HepG2 (cell line): ENCODE results near the gene PAXIP1. TPM values are rescaled to one million over a fixed set of nuclear protein-coding genes. Genes with fewer than 3 reads are reported as not detected.

ENCODE experiments used
- MED8 ChIP-seq: sonication (generic); formaldehyde crosslinking; IDR thresholded peaks from 2 replicates; pipeline ENCODE4 v1.8.1; 2023; ENCODE audit warnings: mild to moderate bottlenecking, missing genetic modification reagents; ENCODE audit not compliant: insufficient replicate concordance
- SIX4 ChIP-seq: sonication (generic); formaldehyde crosslinking; IDR thresholded peaks from 2 replicates; pipeline ENCODE4 v1.4.0; 2020; ENCODE audit warnings: missing genetic modification reagents
- SRSF4 ChIP-seq: fragments of 200-400 bp; formaldehyde crosslinking; IDR thresholded peaks from one replicate; pipeline ENCODE4 v1.6.1; 2018; ENCODE audit warnings: mild to moderate bottlenecking, low read depth, low read length, moderate library complexity; ENCODE audit not compliant: poor library complexity, severe bottlenecking
- XBP1 ChIP-seq: sonication (generic); formaldehyde crosslinking; IDR thresholded peaks from 2 replicates; pipeline ENCODE4 v1.5.0; 2020; ENCODE audit warnings: missing genetic modification reagents
- ZNF432 ChIP-seq: sonication (generic); formaldehyde crosslinking; IDR thresholded peaks from 2 replicates; pipeline ENCODE4 v1.5.0; 2020; ENCODE audit warnings: missing genetic modification reagents, mild to moderate bottlenecking, borderline replicate concordance
- ZSCAN30 ChIP-seq: sonication (generic); formaldehyde crosslinking; IDR thresholded peaks from 2 replicates; pipeline ENCODE4 v1.5.0; 2020; ENCODE audit warnings: mild to moderate bottlenecking, missing genetic modification reagents
- polyA plus RNA-seq, 8 experiments: library from polyadenylated mRNA; depleted of rRNA in 3 of 8; stranded (reverse) in 7 of 8; unstranded in 1 of 8; fragments of >200 nt; fragmentation: Illumina TruSeq in 4 of 8; extraction: Trizol in 4 of 8; gene quantifications; 2 replicates each; pipeline versions ENCODE4 v1.2.1 to v1.2.3, GENCODE V29; 2011 to 2016; ENCODE audit warnings: low read depth in 4 of 8, missing spikeins in 1 of 8, mixed read lengths in 1 of 8; ENCODE audit not compliant: insufficient read depth in 1 of 8
- total RNA-seq, 5 experiments: library from RNA; depleted of rRNA; stranded (reverse); fragments of >200 nt; fragmentation: Illumina TruSeq; extraction: Trizol; gene quantifications; 2 replicates each; pipeline ENCODE4 v1.2.3, GENCODE V29; 2016; ENCODE audit warnings: low read depth in 1 of 5
- TF ChIP-seq, protein P1 (sequence below): sonication (generic); formaldehyde crosslinking; IDR thresholded peaks from 2 replicates; pipeline ENCODE4 v1.9.0; 2021; ENCODE audit warnings: mild to moderate bottlenecking, missing genetic modification reagents
- TF ChIP-seq, protein P2 (sequence below): sonication (generic); formaldehyde crosslinking; conservative IDR thresholded peaks from 2 replicates; pipeline ENCODE4 v1.4.0; 2020; ENCODE audit warnings: missing genetic modification reagents
- TF ChIP-seq, protein P3 (sequence below): sonication (generic); formaldehyde crosslinking; IDR thresholded peaks from 2 replicates; pipeline ENCODE4 v1.4.0; 2020; ENCODE audit warnings: missing genetic modification reagents
- TF ChIP-seq, protein P4 (sequence below): sonication (generic); formaldehyde crosslinking; IDR thresholded peaks from 2 replicates; pipeline ENCODE4 v1.4.0; 2020; ENCODE audit warnings: missing genetic modification reagents

PAXIP1 gene
- total and polyA plus RNA-seq, 2 of the 13 experiments (the other 11 are each of a cell fraction or from before 2014, with no cell fraction given), result 11.6 to 16.2 TPM

DNA sequence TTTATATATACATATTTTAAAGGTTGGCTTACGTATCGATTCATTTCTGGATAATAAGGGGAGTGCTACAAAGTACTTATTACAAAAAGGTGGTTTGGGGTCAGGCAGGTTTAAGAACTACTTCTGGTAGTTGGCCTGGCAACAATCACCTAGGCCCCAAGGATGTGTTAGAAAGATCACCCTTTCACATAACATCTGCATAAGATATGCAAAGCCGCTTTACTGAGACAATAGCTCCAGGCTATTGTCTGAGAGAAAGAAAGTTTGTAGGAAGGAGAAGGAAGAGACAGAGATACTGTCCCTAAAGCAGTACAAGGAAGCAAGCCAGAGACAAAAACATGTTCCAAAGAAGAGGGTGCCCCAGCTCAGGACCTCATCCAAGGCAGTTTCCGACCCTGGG is 6.2 kb downstream of the PAXIP1 start (continued):
- TF ChIP-seq, protein P1, sequence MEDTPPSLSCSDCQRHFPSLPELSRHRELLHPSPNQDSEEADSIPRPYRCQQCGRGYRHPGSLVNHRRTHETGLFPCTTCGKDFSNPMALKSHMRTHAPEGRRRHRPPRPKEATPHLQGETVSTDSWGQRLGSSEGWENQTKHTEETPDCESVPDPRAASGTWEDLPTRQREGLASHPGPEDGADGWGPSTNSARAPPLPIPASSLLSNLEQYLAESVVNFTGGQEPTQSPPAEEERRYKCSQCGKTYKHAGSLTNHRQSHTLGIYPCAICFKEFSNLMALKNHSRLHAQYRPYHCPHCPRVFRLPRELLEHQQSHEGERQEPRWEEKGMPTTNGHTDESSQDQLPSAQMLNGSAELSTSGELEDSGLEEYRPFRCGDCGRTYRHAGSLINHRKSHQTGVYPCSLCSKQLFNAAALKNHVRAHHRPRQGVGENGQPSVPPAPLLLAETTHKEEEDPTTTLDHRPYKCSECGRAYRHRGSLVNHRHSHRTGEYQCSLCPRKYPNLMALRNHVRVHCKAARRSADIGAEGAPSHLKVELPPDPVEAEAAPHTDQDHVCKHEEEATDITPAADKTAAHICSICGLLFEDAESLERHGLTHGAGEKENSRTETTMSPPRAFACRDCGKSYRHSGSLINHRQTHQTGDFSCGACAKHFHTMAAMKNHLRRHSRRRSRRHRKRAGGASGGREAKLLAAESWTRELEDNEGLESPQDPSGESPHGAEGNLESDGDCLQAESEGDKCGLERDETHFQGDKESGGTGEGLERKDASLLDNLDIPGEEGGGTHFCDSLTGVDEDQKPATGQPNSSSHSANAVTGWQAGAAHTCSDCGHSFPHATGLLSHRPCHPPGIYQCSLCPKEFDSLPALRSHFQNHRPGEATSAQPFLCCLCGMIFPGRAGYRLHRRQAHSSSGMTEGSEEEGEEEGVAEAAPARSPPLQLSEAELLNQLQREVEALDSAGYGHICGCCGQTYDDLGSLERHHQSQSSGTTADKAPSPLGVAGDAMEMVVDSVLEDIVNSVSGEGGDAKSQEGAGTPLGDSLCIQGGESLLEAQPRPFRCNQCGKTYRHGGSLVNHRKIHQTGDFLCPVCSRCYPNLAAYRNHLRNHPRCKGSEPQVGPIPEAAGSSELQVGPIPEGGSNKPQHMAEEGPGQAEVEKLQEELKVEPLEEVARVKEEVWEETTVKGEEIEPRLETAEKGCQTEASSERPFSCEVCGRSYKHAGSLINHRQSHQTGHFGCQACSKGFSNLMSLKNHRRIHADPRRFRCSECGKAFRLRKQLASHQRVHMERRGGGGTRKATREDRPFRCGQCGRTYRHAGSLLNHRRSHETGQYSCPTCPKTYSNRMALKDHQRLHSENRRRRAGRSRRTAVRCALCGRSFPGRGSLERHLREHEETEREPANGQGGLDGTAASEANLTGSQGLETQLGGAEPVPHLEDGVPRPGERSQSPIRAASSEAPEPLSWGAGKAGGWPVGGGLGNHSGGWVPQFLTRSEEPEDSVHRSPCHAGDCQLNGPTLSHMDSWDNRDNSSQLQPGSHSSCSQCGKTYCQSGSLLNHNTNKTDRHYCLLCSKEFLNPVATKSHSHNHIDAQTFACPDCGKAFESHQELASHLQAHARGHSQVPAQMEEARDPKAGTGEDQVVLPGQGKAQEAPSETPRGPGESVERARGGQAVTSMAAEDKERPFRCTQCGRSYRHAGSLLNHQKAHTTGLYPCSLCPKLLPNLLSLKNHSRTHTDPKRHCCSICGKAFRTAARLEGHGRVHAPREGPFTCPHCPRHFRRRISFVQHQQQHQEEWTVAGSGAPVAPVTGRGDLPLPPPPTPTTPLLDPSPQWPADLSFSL (CRISPR knock-in tag), result no peak
- TF ChIP-seq XBP1 (CRISPR knock-in tag) (no peak), ZNF432 (no peak), SRSF4 (no peak), SIX4 (CRISPR knock-in tag) (no peak), MED8 (CRISPR knock-in tag) (no peak), ZSCAN30 (CRISPR knock-in tag) (no peak)
- TF ChIP-seq, protein P2, sequence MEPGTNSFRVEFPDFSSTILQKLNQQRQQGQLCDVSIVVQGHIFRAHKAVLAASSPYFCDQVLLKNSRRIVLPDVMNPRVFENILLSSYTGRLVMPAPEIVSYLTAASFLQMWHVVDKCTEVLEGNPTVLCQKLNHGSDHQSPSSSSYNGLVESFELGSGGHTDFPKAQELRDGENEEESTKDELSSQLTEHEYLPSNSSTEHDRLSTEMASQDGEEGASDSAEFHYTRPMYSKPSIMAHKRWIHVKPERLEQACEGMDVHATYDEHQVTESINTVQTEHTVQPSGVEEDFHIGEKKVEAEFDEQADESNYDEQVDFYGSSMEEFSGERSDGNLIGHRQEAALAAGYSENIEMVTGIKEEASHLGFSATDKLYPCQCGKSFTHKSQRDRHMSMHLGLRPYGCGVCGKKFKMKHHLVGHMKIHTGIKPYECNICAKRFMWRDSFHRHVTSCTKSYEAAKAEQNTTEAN (CRISPR knock-in tag), result no peak
- TF ChIP-seq, protein P3, sequence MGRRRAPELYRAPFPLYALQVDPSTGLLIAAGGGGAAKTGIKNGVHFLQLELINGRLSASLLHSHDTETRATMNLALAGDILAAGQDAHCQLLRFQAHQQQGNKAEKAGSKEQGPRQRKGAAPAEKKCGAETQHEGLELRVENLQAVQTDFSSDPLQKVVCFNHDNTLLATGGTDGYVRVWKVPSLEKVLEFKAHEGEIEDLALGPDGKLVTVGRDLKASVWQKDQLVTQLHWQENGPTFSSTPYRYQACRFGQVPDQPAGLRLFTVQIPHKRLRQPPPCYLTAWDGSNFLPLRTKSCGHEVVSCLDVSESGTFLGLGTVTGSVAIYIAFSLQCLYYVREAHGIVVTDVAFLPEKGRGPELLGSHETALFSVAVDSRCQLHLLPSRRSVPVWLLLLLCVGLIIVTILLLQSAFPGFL (CRISPR knock-in tag), result no peak
- TF ChIP-seq, protein P4, sequence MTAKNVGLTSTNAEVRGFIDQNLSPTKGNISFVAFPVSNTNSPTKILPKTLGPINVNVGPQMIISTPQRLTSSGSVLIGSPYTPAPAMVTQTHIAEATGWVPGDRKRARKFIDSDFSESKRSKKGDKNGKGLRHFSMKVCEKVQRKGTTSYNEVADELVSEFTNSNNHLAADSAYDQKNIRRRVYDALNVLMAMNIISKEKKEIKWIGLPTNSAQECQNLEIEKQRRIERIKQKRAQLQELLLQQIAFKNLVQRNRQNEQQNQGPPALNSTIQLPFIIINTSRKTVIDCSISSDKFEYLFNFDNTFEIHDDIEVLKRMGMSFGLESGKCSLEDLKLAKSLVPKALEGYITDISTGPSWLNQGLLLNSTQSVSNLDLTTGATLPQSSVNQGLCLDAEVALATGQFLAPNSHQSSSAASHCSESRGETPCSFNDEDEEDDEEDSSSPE, result no peak
